ENCODE results near the gene ILF2.
"Not testable (repeated sequence)": the region's sequence is repeated elsewhere in the genome, so short reads cannot be mapped to it uniquely, and the experiment has no call there.

GRCh38 chr1:153668672-153669071 is 2.1 kb downstream of the ILF2 start:
- TF ChIP-seq EZH2 (IDR thresholded peaks at IDR 0.05; ENCODE audit: borderline replicate concordance, low read depth, low read length, poor library complexity, severe bottlenecking); CTCF (conservative IDR thresholded peaks at IDR 0.05; ENCODE audit: low read depth, low read length): not testable (repeated sequence)

All from A673 (cell line).